ENCODE results near the gene PURA.
A peak's percentile ranks its signal among the peaks of the same experiment; 100 is the strongest.

PURA gene

DNA sequence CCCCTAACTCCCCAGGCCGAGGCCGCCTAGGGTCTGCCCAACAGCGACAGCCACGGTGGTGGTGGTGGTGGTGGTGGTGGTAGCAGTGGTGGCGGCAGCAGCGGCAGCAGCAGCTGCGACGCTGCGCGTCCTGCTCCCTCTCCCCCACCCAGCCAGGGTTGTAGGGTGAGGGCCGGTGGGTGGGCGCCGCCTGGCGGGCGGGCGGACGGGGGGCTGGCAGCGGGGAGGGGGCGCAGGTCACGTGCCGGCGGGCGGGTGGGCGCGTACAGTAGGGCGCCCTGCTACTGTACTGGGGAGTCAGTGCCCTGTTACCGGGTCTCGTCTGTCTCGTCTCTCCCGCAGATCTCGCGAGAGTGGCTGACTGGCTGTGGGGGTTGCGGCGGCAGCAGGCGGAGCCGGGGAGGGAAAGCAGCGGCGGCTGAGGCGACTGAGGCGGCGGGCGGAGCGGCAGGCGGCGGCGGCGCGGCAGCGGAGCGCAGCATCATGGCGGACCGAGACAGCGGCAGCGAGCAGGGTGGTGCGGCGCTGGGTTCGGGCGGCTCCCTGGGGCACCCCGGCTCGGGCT lies at the start of gene PURA:
TSS of gene PURA (plus strand) at position 411 of the 565 bp plus-strand sequence. CDS start at position 484, 73 bp downstream.
- DNase-seq (ENCODE audit: low read depth, low spot score): peak; percentile 92

DNA sequence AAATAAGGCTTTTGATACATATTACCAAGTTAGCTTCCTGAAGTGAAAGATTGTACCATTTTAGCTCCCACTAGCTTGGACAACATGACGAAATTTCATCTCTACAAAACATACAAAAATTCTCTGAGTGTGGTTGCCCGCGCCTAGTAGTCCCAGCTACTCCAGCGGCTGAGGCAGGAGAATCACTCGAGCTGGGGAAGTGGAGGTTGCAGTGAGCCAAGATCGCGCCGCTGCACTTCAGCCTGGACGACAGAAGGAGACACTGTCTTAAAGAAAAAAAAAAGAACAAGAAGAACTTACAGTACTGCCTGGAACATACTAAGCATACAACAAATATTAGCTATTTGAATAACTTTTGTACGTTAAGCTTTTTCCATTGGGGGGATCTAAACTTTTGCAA lies 41.1 kb upstream of the PURA start:
- no peak for DNase-seq (ENCODE audit: low read depth, low spot score)

DNA sequence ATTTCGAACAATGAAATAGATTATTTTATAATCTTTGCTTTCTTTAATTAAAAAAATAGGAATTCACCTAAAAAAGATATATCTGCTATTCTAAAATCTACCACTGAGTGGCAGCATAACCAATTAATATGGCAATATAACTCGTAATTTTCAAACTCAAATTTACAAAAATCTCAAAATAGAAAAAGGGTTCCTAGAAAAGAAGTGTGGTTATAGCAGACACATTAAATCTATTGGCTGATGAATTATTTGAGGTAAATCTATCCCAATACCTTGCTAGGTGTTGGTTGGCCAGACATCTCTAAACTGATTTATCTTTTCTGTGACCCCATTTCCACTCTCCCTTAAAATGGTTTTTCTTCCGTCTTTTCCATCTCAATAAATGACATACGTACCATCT lies 40.6 kb upstream of the PURA start:
- no peak for DNase-seq (ENCODE audit: low read depth, low spot score)

DNA sequence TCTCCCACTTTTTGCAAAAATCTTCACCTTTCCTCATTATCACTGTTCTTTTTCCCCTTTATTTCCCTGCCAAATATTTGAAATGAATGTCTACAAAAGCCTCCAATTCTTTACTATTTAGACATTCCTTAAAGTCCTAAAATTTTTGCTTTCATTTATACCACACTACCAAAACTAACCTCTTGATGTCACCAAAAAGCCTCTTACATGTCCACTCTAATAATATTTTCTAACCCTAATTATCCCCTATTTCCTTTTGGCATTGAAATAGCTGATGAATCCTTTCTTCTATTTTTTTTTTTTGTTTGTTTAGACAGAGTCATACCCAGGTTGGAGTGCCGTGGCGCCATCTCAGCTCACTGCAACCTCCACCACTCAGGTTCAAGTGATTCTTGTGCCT lies 38.5 kb upstream of the PURA start:
- DNase-seq (ENCODE audit: low read depth, low spot score): no peak

DNA sequence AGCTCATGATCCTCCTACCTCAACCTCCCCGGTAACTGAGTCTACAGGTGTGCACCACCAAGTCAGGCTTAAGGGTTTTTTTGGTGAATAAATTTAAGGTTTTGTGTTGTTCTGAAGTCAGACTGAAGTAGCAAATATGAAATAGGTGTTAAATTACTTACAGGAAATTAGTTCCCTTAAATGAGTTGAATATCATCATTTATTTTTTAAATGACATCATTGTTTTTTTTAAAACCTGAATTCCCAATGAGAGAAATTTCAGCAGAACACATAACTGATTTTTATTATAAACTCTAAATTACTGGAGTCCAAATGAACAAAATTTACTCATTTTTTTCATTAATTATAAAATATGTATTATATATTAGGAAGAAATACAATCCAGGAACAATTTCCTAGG lies 37.8 kb upstream of the PURA start:
- no peak for DNase-seq (ENCODE audit: low read depth, low spot score)

DNA sequence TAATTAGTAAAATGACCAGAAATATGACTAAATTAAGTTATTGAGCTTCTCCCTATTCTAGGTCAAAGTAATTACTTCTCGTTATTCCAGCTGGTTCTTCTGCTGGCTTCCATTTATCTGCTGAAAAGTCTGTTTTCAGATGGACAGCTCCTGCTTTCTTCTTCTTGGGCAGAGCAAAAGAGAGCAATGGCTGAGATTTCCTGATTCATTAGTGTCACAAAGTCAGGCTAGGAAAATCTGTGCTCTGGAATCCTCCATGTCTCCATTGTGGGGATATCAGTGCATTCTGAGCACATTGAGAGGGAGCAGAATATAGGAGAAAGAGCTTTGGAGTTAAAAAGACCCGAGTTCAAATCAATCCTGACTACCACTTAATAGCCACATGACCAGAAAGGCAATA lies 37.1 kb upstream of the PURA start:
- DNase-seq (ENCODE audit: low read depth, low spot score): no peak

DNA sequence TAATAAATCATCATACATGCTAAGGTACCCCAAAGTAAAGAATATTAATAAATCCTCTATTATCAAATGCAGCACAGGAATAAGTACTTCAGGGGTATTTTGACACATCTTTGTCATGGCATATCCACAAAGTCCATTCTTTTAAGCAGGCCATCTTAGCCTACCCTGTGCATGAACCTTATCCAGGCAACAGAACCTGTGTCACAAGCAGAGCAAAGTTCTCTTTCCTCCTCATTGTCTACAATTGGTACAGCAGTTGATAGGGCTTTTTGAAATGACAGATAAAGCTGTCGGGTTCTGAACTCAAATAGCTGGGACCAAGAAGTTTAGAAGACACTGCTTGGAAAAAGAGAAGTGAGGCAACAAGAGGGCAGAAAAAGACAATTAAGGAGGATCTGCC lies 30.8 kb upstream of the PURA start:
- DNase-seq (ENCODE audit: low read depth, low spot score): no peak

DNA sequence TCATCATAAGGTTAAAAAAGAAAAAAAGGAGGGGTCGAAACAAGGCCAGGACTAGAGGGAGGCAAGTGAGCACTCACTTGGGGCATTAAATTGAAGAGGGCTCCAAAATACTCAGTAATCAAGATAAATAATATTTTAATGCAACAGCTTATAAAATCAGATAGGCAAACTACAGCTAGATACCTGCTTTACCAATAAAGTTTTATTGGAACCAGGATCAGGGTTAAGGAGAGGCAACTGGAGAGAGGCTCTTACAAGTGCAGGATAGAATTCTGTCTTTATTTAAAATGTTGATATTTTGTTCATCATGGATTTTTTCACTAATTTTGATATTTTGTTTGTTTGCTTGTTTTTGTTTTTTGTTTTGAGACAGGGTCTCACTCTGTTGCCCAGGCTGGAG lies 30.3 kb upstream of the PURA start:
- no peak for DNase-seq (ENCODE audit: low read depth, low spot score)

DNA sequence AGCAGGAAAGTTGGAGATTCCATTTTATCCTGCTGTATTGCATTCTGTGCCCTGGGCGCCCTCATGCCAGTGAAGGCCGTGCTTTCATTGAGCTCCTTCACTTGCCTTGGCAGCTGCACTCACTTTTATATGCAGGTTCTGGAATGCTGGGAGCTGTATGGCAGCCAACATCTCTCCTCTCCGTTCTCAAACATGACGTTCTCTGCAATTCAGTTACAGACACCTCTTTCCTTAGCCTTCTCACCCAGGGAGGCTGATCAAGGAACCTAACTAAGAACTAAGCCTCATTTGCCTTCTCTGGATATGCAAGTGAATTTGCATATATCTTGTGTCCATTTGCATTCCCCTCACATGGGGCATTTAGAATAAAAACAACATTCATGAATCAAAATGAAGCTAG lies 29.4 kb upstream of the PURA start:
- DNase-seq (ENCODE audit: low read depth, low spot score): no peak

DNA sequence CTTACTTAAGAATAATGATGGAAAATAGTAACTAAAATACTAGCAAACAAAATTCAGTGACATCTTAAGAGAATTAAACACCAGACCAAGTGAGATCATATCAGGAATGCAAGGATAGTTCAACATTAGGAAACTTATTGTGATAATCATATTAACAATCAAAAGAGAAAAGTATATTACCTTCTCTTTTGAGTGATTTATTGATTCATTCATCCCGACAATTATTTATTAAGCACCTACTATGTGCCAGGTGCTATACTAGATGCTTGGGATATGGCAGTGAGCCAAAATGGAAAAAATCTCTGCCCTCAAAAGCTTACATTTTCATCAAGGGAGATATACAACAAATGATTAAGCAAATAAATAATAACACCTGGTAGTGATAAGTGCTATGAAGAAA lies 23.7 kb upstream of the PURA start:
- DNase-seq (ENCODE audit: low read depth, low spot score): no peak

DNA sequence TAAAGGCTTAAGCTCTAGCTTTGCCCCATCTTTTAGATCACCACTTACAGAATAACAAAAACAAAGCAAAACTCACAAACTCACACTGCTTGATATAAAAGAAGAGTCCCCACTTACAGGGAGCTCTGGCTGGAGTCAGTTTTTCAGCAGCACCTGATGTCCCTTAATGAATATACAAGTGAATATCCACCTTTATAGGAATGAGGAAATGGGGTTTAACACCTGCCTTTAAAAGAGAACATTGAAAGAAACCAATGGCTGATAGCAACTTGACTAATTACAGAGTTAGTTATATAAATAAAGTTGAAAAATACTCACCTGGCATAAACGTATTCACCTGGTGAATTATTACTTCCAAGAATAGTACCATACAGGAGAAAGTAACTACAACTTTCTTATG lies 20.7 kb upstream of the PURA start:
- no peak for DNase-seq (ENCODE audit: low read depth, low spot score)

DNA sequence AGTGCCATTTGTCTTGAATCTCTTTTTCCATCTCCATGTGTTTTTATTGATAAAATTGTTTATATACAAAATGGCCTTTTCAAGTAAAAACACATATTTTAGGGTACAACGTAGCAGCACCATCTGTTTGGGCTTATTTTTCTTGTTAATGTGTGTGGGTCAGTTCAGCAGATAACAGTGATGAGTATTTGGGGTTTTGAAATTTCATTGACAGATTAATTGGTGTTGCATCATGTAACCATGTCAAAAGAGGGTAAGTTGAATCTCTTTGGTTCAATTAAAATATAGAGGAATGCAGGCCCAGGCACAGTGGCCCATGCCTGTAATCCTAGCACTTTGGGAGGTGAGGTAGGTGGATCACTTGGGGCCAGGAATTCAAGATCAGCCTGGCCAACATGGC lies 20.0 kb upstream of the PURA start:
- no peak for DNase-seq (ENCODE audit: low read depth, low spot score)

DNA sequence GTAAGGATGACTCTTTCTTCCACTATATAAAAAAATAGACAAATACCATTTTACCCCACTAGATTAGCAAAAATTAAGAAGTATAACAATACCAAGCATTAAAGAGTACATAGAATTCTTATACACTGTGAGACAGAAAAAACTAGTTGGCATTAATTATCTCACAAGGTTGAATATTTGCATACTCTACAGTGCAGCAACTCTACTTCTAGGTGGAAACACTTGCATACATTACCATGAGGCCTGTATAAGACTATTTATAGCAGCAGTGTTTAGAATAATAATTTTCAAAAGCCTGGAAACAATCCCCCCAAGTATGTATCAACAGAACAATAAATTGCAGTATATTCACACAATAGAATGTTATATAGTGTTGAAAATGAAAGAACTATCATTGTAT lies 19.0 kb upstream of the PURA start:
- no peak for DNase-seq (ENCODE audit: low read depth, low spot score)

DNA sequence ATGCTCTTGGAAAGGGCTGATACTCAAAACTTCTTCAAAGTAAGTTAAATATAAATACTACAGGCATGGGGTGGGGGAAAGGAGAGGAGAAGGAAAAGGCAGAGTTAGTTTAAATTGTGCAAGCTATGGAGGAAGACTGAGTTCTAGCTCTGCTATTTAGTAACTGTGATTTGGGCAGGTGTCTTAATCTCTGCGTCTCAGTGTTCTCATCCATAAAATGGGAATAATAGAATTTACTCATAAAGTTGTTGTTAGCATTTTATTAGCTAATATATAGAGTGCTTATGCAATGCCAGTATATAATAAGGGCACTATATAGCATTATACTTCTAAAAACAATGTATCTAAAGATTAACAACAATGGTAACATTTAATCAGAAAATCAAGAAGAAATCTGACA lies 12.7 kb upstream of the PURA start:
- DNase-seq (ENCODE audit: low read depth, low spot score): no peak

DNA sequence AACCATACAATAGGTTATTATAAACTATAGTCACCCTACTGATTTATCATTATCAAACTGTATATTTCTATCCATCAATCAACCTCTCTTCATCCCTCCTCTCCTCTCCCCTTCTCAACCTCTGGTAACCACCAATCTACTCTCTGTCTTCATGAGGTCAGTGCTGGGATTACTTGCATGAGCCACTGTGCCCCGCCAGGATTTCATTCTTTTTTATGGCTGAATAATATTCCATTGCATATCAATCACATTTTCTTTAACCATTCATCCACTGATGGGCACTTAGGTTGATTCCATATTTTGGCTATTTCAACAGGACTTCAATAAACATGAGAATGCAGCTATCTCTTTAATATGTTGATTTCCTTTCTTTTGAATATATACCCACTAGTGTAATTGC lies 10.8 kb upstream of the PURA start:
- no peak for DNase-seq (ENCODE audit: low read depth, low spot score)

DNA sequence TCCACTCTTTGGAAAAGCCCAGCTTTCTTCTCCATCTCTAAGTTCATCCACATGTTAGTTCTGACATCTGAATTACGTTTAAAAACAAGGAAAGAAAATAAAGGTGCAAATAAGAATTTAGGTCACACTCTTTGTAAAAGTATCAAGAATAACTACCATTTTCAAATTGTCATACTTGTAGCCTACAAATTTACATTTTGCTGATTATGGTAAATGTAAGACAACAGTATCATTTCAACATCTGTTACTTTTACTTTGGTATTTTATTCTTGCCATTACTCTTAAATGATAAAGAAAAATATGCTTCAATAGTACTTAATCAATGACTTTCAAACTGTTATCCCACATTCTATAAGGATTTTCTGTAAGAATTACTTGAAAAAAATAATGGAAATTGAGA lies 9.8 kb upstream of the PURA start:
- no peak for DNase-seq (ENCODE audit: low read depth, low spot score)

DNA sequence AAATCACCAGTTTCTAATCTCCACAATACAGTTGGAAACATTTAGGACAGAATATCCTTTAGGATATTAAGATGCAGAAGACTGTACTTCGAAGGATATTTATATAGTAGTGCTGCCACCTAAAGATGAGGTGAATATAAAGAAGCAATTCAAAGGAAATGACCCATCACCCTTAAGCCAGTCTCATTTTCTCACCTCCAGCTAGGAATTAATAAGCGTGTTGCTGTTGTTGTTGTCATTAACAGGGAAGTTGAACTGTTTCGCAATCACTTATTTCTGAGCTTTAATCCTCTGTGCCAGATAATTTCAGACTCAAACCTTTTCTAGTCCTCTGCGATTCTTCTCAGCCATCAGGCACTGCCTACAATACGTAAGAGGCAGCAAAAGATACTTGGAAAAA lies 7.8 kb upstream of the PURA start:
- no peak for DNase-seq (ENCODE audit: low read depth, low spot score)

DNA sequence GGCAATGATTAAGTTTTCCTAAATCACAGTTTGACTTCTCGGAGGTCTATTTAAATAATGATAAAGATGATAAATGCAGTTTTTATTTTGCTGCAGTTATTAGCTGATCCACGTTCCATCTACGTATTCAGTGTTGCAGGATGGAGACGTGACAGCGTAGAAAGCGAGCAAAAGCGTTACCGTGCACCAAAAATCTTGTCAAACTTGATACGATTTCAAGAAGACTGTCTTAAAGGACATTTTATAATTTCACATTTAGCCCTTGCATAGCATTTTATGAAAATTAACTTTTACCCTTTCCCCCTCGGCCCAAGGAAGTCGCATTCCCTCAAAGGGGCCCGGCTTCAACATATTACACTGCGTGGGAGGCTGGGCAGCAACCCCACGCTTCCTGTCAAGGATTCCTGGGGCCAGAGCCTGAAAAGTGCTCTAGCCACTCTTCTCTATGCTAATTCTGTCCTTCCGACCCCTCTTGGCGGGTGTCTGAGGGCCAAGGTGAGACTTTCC lies 7.1 kb upstream of the PURA start:
- DNase-seq (ENCODE audit: low read depth, low spot score): no peak

DNA sequence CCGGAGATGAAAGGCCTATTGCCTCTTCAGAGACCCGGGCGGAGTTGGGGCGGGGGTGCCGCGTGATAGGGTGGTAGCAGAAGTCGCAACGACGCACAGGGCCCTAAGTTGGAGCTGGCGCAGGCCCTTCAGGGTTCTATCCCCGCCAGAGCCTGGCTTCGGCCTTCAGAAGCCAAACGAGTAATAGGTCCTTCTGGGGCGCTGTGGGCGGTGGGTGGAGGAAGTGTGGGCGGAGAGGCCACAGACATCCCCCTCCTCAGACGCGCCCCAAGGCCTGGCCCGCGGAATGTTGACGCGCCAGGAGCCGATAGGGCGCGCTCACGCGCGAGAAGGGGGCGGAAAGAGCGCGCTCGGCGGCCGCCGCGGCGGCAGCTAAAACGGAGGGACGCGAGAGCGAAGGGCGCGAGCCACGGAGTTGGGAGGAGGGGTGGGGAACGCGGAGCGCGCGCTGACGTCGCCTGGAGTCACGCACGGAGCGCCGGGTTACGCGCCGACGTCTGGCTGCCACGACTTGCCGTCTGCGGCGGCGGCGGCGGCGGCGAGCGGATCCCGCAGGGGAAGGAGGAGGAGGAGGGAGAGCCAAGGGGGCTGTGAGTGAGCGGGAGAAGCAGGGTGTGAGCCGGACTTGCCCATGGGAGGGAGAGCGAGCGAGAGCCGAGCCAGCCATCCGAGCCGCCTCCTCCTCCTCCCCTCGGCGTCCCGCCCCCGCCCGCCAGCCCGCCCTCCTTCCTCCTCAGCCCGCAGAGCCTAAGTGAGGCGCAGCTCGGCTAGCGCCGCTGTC lies 6.4 kb upstream of the PURA start:
- peak; percentile 80 for DNase-seq (ENCODE audit: low read depth, low spot score)

DNA sequence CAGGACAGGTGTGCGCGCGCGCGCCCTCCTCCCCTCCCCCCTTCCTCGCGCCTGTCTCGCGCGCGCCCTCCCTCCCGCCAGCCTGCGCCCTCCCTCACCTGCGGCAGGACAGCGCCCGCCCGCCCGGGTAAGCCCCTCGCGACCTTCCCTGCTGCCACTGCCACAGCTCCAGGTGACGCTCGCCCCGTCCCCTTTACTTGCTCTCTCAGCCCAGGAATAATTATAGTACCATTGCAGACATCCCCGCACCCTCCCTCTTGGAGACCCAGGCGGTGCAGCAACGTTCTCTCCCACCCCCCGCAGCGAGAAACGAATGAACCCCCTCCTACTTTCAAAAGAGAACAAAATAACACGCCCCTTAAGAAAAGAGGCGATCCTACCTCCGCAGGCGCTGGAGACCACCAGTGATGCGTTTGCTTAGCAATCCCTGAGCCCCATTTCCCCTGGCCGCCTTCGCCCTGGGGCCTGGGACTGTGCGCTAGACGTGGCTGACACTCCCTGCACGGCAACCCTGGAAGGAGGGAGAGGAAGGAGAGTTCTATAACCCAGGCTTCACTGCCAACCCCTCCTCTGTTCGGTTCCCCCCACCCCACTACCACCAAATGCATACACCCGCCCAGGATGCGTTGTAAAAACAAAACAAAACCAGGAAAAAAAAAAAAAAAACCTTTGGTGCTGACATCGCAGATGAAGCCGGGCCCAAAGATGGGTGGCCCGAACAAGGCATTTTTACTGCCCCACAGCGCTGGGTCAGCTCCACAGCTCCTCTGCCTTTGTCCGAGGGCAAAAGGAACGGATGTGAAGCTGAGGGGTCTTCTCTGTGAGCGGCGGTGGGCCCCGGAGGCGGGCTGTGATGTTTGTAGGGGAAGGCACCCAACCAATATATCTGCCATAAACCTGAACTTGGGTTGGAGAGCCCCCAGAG lies 5.6 kb upstream of the PURA start:
- no peak for DNase-seq (ENCODE audit: low read depth, low spot score)

DNA sequence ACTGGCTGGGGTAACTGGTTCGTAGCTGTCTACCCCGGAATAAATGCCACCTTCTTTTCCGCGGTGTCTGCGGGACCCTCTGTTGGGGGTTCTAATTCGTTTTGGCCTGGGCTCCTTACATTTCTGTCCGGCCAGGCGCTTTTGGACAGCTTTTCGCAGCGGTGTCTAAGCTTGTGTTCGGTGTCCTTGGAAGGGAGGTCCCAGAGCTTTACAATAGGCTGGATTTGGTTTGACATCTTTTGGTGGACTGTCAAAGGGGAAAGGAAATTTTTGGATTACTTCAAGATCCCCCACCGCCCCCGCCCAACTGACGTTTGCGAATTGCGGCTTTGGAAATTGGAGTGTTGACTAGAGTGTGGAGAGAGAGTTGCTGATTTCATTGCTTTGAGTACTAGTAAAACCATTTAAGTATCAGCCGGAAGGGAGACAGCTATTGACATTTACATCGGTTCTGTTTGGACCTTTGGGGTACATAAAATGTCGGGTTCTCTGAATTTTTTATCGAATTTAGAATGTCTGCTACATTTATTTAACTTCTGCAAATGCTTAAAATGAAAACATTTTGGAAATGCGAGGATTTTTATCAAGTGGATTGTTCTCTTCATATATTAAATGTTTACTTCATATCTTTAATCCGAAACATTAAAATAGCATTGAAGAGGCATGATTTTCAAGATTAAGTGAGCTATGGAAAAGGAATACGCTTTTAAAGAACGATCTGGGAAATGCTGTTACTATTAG lies 4.7 kb upstream of the PURA start:
- no peak for DNase-seq (ENCODE audit: low read depth, low spot score)
